ENCODE data around the gene INTS14. TPM values are rescaled to one million over a fixed set of nuclear protein-coding genes. Genes with fewer than 3 reads are reported as not detected.

INTS14 gene
- total RNA-seq, 4 donors from 2014 or later = 15.9 to 48.2 (median 28.5) TPM

DNA sequence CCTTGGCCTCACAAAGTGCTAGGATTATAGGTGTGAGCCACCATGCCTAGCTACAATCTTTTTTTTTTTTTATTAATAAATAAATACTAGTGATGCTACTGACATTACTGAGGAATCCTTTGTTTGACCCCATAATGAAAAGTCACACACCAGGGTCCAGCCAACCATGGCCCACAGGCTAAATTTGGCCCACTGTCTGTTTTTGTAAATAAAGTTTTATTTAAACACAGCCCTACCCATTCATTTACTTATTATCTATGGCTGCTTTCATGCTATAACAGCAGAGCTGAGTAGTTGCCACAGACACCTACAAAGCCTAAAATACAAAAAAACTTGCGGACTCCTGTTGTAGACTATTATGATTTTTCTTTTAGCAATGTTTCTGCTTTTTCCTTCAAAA lies 7.4 kb downstream of the INTS14 start:
- Histone ChIP-seq H3K27me3 (no peaks in the 10 kb centered on the region), H3K9me3 (no peaks in the 10 kb centered on the region), H3K4me1 (no peaks in the 10 kb centered on the region), H3K27ac (no peak overlapping the region), H3K4me3 (no peak overlapping the region), H3K36me3 (no peaks in the 10 kb centered on the region)
- TF ChIP-seq POLR2A (IDR thresholded peaks at IDR 0.05) = no peak
- TF ChIP-seq CTCF (IDR thresholded peaks at IDR 0.05) = no peak
- intact Hi-C loops (cut with DNase I; ENCODE audit: low total_unique reads) = no loop called here
- DNase-seq = no peak

- no peaks in the 10 kb centered on the region for H3K36me3 ChIP-seq
- no peak overlapping the region for H3K4me3 ChIP-seq
- TF ChIP-seq CTCF (IDR thresholded peaks at IDR 0.05) (no peak), POLR2A (IDR thresholded peaks at IDR 0.05) (no peak)
- no peak for DNase-seq
- intact Hi-C loops (cut with DNase I; ENCODE audit: low total_unique reads) = no loop called here
- no peaks in the 10 kb centered on the region for H3K9me3 ChIP-seq
- no peaks in the 10 kb centered on the region for H3K27me3 ChIP-seq
- H3K4me1 ChIP-seq = no peaks in the 10 kb centered on the region
- no peak overlapping the region for H3K27ac ChIP-seq
Observed at GRCh38 chr15:65603134-65603533, 7.8 kb downstream of the INTS14 start.

DNA sequence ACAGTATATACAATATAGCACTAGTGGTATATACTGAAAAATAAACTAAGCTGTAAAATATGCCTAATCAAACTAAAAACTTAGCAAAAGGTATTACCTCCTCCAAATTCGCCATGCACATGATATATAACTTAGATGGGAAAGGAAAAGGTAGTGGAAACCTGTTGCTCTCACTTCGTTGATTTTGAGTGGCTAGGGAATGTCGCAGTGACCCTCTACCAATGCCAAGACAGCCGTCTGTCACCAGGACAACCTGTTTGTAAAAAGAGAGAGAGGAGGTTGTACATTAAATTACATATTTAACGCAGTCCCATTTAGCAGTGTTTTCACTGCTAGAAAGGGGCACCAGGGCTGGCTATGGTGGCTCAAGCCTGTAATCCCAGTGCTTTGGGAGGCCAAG lies 11.3 kb downstream of the INTS14 start:
- H3K4me1 ChIP-seq = no peaks in the 10 kb centered on the region
- no peak for DNase-seq
- intact Hi-C loops (cut with DNase I; ENCODE audit: low total_unique reads) = no loop called here
- no peak overlapping the region for H3K4me3 ChIP-seq
- H3K9me3 ChIP-seq = no peaks in the 10 kb centered on the region
- no peaks in the 10 kb centered on the region for H3K27me3 ChIP-seq
- H3K27ac ChIP-seq = no peak overlapping the region
- no peak for TF ChIP-seq CTCF (IDR thresholded peaks at IDR 0.05)
- no peak for TF ChIP-seq POLR2A (IDR thresholded peaks at IDR 0.05)
- no peaks in the 10 kb centered on the region for H3K36me3 ChIP-seq

- DNase-seq = no peak
- TF ChIP-seq POLR2A (IDR thresholded peaks at IDR 0.05) (no peak), CTCF (IDR thresholded peaks at IDR 0.05) (no peak)
- Histone ChIP-seq H3K27me3 (no peaks in the 10 kb centered on the region), H3K36me3 (no peaks in the 10 kb centered on the region), H3K4me1 (no peaks in the 10 kb centered on the region), H3K4me3 (no peak overlapping the region), H3K27ac (no peak overlapping the region), H3K9me3 (no peaks in the 10 kb centered on the region)
- intact Hi-C loops (cut with DNase I; ENCODE audit: low total_unique reads) = no loop called here
Observed at GRCh38 chr15:65598468-65598867, 12.5 kb downstream of the INTS14 start.

GRCh38 chr15:65595960-65596359 lies 15.0 kb downstream of the INTS14 start:
- intact Hi-C loops (cut with DNase I; ENCODE audit: low total_unique reads) = no loop called here
- TF ChIP-seq CTCF (IDR thresholded peaks at IDR 0.05) (peak in 1 of 4 experiments; percentile 11), POLR2A (IDR thresholded peaks at IDR 0.05) (no peak)
- Histone ChIP-seq H3K27ac (no peak overlapping the region), H3K27me3 (no peaks in the 10 kb centered on the region), H3K4me1 (no peaks in the 10 kb centered on the region), H3K9me3 (no peaks in the 10 kb centered on the region), H3K36me3 (no peaks in the 10 kb centered on the region), H3K4me3 (no peak overlapping the region)
- DNase-seq = no peak

Measured in uterus (tissue), 4 donors.